Right lobe of liver (tissue), 6 donors: ENCODE results near the gene R3HCC1L. TPM values are rescaled to one million over a fixed set of nuclear protein-coding genes. Genes with fewer than 3 reads are reported as not detected.

ENCODE experiments used
- ATAC-seq, 4 donors: fragments of 200-7000 bp; cut with Tn5 transposase; one replicate each; pipeline ENCODE4 v1.9.1; 2020; ENCODE audit warnings: mild to moderate bottlenecking in 4 of 4, moderate library complexity in 4 of 4
- DNase-seq, 3 donors: peaks; one replicate each; pipeline ENCODE4 v3.0.0-alpha.2; 2020
- H3K27ac ChIP-seq, 3 donors: fragments of 200-600 bp; one replicate each; pipeline ENCODE4 v1.8.0; 2022
- H3K27me3 ChIP-seq, 2 donors: fragments of 200-600 bp; one replicate each; pipeline ENCODE4 v1.8.0; 2022
- H3K36me3 ChIP-seq, 4 donors: fragments of 200-600 bp; sonication (generic) in 1 of 4; one replicate each; pipeline versions ENCODE4 v1.5.1 to v1.8.0; 2017 to 2022; ENCODE audit warnings: control low read depth in 1 of 4
- H3K4me1 ChIP-seq, 4 donors: fragments of 200-600 bp; sonication (generic) in 1 of 4; one replicate each; pipeline versions ENCODE4 v1.5.1 to v1.8.0; 2017 to 2022; ENCODE audit warnings: control low read depth in 1 of 4
- H3K4me3 ChIP-seq, 3 donors: fragments of 200-600 bp; one replicate each; pipeline ENCODE4 v1.8.0; 2022
- H3K9me3 ChIP-seq, 4 donors: fragments of 200-600 bp; sonication (generic) in 1 of 4; one replicate each; pipeline versions ENCODE4 v1.5.1 to v1.8.0; 2017 to 2022; ENCODE audit warnings: control low read depth in 1 of 4
- POLR2A ChIP-seq: fragments of 450-650 bp; IDR thresholded peaks from one replicate; pipeline ENCODE4 v1.6.1; 2017; ENCODE audit warnings: antibody characterized with exemption, mild to moderate bottlenecking
- WGBS: methylation state at CpG from one replicate; pipeline ENCODE4 v1.1.6; 2018; ENCODE audit warnings: low coverage, low lambda C conversion rate; ENCODE audit not compliant: insufficient coverage; ENCODE audit errors: missing lambda C conversion rate; 5-methylcytosine and 5-hydroxymethylcytosine counted together
- intact Hi-C, 2 donors: fragments of 100-400 bp; cut with DNase I; formaldehyde crosslinking; loops; one replicate each; pipeline versions ENCODE4 v1.11.2 to v1.14.1; 2022
- total RNA-seq, 6 experiments: library from RNA; depleted of rRNA in 2 of 6; stranded (reverse); fragments of >200 nt in 2 of 6; fragmentation: NEBNext Ultra II Directional in 3 of 6; extraction: Animal tissue kit (Norgen Biotek cat#: 25700) in 3 of 6; gene quantifications; one replicate each; pipeline versions ENCODE4 v1.1.0 to v1.2.4, GENCODE V29; 2016 to 2023
- TF ChIP-seq, protein P1 (sequence below), 4 donors: fragments of 200-600 bp in 3 of 4; fragments of 450-650 bp in 1 of 4; IDR thresholded peaks; one replicate each; pipeline versions ENCODE4 v1.5.1 to v1.8.0; 2016 to 2022; ENCODE audit warnings: antibody characterized with exemption in 4 of 4, mild to moderate bottlenecking in 2 of 4
- donor health status: DM: no; HTN: yes; CAD: no.
- donor health status: DM: no; HTN: no; CAD: no.
- donor health status: DM: no; HTN: no; CAD: no.
- donor health status: DM: no; HTN: yes; CAD: no.
- donor health status: DM: no; HTN: yes; CAD: no.

The R3HCC1L gene
- total RNA-seq, 6 experiments from 2014 or later, result 5.0 to 6.5 (median 5.5) TPM

DNA sequence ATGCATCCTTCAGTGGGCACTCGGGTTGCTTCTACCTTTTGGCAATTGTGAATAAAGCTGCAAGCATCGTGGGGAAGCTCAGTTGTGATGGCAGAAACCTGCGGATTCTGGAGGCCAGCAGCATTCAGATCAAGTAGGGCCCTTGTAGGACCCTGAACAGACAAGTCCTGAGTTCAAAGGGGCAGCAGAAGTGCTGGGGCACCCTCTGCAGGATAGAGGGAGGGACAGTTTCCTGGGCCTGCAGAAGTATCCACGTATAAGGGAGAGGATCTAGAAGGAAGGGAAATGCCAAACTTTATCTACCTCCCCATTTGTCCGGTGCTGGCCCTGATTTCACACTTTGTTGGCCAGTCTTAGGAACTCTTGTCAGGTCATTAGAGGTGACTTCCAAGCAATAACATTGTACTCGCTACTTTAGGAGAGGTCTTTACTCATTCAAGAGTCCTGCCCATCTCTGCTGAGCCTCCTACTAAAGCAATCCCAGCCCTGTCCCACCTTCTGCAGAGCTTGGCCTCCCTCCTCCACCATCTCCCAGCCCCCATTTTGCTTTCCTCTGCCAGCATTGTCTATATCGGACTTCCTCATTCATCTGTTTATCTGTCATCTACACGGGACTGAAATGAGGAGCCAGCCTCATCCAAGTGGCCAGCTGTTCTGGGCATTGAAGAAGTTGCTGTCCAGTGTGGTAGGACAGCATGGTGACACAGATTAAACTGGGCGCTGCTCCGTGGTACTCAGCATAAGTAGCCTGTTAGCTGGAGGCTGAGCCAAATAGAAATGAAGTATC is 26.6 kb upstream of the R3HCC1L start:
- WGBS, result 47% methylated on average over 8 of the region's 10 CpGs
- H3K4me1 ChIP-seq, result no peaks in the 10 kb centered on the region
- no peak for TF ChIP-seq POLR2A
- TF ChIP-seq, protein P1, sequence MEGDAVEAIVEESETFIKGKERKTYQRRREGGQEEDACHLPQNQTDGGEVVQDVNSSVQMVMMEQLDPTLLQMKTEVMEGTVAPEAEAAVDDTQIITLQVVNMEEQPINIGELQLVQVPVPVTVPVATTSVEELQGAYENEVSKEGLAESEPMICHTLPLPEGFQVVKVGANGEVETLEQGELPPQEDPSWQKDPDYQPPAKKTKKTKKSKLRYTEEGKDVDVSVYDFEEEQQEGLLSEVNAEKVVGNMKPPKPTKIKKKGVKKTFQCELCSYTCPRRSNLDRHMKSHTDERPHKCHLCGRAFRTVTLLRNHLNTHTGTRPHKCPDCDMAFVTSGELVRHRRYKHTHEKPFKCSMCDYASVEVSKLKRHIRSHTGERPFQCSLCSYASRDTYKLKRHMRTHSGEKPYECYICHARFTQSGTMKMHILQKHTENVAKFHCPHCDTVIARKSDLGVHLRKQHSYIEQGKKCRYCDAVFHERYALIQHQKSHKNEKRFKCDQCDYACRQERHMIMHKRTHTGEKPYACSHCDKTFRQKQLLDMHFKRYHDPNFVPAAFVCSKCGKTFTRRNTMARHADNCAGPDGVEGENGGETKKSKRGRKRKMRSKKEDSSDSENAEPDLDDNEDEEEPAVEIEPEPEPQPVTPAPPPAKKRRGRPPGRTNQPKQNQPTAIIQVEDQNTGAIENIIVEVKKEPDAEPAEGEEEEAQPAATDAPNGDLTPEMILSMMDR (IDR thresholded peaks at IDR 0.05), result no peak
- DNase-seq (no peak), ATAC-seq (no peak)
- no peak overlapping the region for H3K27ac ChIP-seq
- intact Hi-C loops, result no loop called here
- no peaks in the 10 kb centered on the region for H3K9me3 ChIP-seq
- H3K4me3 ChIP-seq, result no peak overlapping the region
- peaks cover 0 to 9% of the 10 kb centered on the region in 2 donors for H3K27me3 ChIP-seq
- H3K36me3 ChIP-seq, result no peaks in the 10 kb centered on the region

DNA sequence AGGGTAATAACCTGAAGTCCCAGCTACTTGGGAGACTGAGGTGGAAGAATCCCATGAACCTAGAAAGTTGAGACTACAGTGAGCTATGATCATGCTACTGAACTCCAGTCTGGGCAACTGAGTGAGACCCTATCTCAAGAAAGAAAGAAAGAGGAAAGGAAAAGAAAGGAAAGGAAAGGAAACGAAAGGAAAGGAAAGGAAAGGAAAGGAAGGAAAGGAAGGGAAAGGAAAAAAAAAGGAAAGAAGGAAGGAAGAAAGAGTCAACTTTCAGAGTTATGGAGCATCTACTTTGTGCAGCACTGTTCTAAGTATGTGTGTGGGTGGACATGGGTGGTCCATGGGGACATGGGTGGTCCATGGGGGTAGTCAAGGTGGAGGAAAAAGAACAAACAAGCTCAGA is 24.1 kb upstream of the R3HCC1L start:
- no peaks in the 10 kb centered on the region for H3K9me3 ChIP-seq
- no peak overlapping the region for H3K4me3 ChIP-seq
- H3K4me1 ChIP-seq, result no peaks in the 10 kb centered on the region
- H3K27me3 ChIP-seq, result peaks cover 0 to 9% of the 10 kb centered on the region in 2 donors
- no peak for ATAC-seq
- TF ChIP-seq, protein P1 (IDR thresholded peaks at IDR 0.05), result no peak
- no peak for TF ChIP-seq POLR2A
- intact Hi-C loops, result no loop called here
- no peak overlapping the region for H3K27ac ChIP-seq
- H3K36me3 ChIP-seq, result no peaks in the 10 kb centered on the region
- DNase-seq, result no peak
- WGBS, result 21% methylated on average over 1 of the region's 1 CpG

- Histone ChIP-seq H3K4me3 (no peak overlapping the region), H3K36me3 (no peaks in the 10 kb centered on the region), H3K4me1 (no peaks in the 10 kb centered on the region), H3K9me3 (no peaks in the 10 kb centered on the region), H3K27ac (no peak overlapping the region), H3K27me3 (peaks cover 0 to 4% of the 10 kb centered on the region in 2 donors)
- WGBS, result 32% methylated on average over 10 of the region's 10 CpGs
- intact Hi-C loops, result no loop called here
- no peak for TF ChIP-seq POLR2A
- TF ChIP-seq, protein P1 (IDR thresholded peaks at IDR 0.05), result no peak
- no peak for DNase-seq
- no peak for ATAC-seq
Observed at GRCh38 chr10:98115031-98115787, 19.2 kb upstream of the R3HCC1L start.

DNA sequence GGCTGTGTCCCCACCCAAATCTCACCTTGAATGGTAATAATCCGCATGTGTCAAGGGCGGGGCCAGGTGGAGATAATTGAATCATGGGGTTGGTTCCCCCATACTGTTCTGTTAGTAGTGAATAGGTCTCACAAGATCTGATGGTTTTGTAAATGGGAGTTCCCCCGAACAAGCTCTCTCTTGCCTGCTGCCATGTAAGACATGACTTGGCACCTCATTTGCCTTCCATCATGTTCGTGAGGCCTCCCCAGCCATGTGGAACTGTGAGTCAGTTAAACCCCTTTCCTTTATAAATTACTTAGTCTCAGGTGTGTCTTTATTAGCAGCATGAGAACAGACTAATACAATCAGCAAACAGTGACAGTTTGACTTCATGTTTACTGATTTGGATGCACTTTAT is 14.6 kb upstream of the R3HCC1L start:
- no peak overlapping the region for H3K4me3 ChIP-seq
- no peak for TF ChIP-seq POLR2A
- TF ChIP-seq, protein P1 (IDR thresholded peaks at IDR 0.05), result no peak
- H3K27ac ChIP-seq, result no peak overlapping the region
- no peaks in the 10 kb centered on the region for H3K27me3 ChIP-seq
- WGBS, result 62% methylated on average over 3 of the region's 4 CpGs
- H3K9me3 ChIP-seq, result no peaks in the 10 kb centered on the region
- DNase-seq, result no peak
- intact Hi-C loops, result no loop called here
- no peaks in the 10 kb centered on the region for H3K36me3 ChIP-seq
- ATAC-seq, result no peak
- no peaks in the 10 kb centered on the region for H3K4me1 ChIP-seq
